HepG2 (cell line): ENCODE measurements around the gene ADGRD1. TPM values are rescaled to one million over a fixed set of nuclear protein-coding genes. Genes with fewer than 3 reads are reported as not detected.

Experiments used
- CCDC6 ChIP-seq: sonication (generic); formaldehyde crosslinking; IDR thresholded peaks from 2 replicates; pipeline ENCODE4 v1.8.1; 2022; ENCODE audit warnings: mild to moderate bottlenecking, missing genetic modification reagents, moderate library complexity
- GLI4 ChIP-seq: sonication (generic); formaldehyde crosslinking; IDR thresholded peaks from 2 replicates; pipeline ENCODE4 v1.5.1; 2020; ENCODE audit warnings: missing genetic modification reagents, mild to moderate bottlenecking, moderate library complexity, borderline replicate concordance
- HNRNPH1 ChIP-seq: fragments of 200-400 bp; formaldehyde crosslinking; optimal IDR thresholded peaks from 2 replicates; pipeline ENCODE3; 2017; ENCODE audit warnings: mild to moderate bottlenecking, low read depth, low read length
- JUND ChIP-seq: sonication (generic); formaldehyde crosslinking; IDR thresholded peaks from 2 replicates; pipeline ENCODE4 v1.8.0; 2022; ENCODE audit warnings: mild to moderate bottlenecking, missing genetic modification reagents
- KDM1A ChIP-seq: IDR thresholded peaks from 2 replicates; pipeline ENCODE4 v1.6.1; 2016; ENCODE audit warnings: missing compliant biosample characterization
- KLF11 ChIP-seq: IDR thresholded peaks from 2 replicates; pipeline ENCODE4 v1.6.1; 2016; ENCODE audit warnings: missing compliant biosample characterization
- KLF13 ChIP-seq: sonication (generic); formaldehyde crosslinking; IDR thresholded peaks from 2 replicates; pipeline ENCODE4 v1.4.0; 2020; ENCODE audit warnings: mild to moderate bottlenecking, missing genetic modification reagents
- MIER2 ChIP-seq: IDR thresholded peaks from 2 replicates; pipeline ENCODE4 v1.6.1; 2016; ENCODE audit warnings: missing biosample characterization, missing genetic modification reagents
- MTERF4 ChIP-seq: sonication (generic); formaldehyde crosslinking; IDR thresholded peaks from 2 replicates; pipeline ENCODE4 v1.8.0; 2023; ENCODE audit warnings: mild to moderate bottlenecking, missing genetic modification reagents
- POGZ ChIP-seq: sonication (generic); formaldehyde crosslinking; IDR thresholded peaks from 2 replicates; pipeline ENCODE4 v1.4.0; 2020; ENCODE audit warnings: mild to moderate bottlenecking, missing genetic modification reagents
- RFX3 ChIP-seq: IDR thresholded peaks from 2 replicates; pipeline ENCODE4 v1.6.1; 2016; ENCODE audit warnings: missing biosample characterization, missing genetic modification reagents
- SIX1 ChIP-seq: sonication (generic); formaldehyde crosslinking; IDR thresholded peaks from 2 replicates; pipeline ENCODE4 v1.4.0; 2020; ENCODE audit warnings: missing genetic modification reagents, borderline replicate concordance
- SMAD1 ChIP-seq: sonication (generic); formaldehyde crosslinking; IDR thresholded peaks from 2 replicates; pipeline ENCODE4 v1.4.0; 2020; ENCODE audit warnings: missing genetic modification reagents, low read depth, mild to moderate bottlenecking, borderline replicate concordance
- SMAD3 ChIP-seq: sonication (generic); formaldehyde crosslinking; IDR thresholded peaks from 2 replicates; pipeline ENCODE4 v1.4.0; 2020; ENCODE audit warnings: missing genetic modification reagents
- SRY ChIP-seq: sonication (generic); formaldehyde crosslinking; IDR thresholded peaks from 2 replicates; pipeline ENCODE4 v1.8.0; 2022; ENCODE audit warnings: mild to moderate bottlenecking, missing genetic modification reagents
- TBL1XR1 ChIP-seq: fragments of 150-350 bp; IDR thresholded peaks from 2 replicates; pipeline ENCODE4 v1.6.1; 2014; ENCODE audit warnings: borderline replicate concordance, low read length; ENCODE audit not compliant: partially characterized antibody
- U2AF2 ChIP-seq: fragments of 200-400 bp; formaldehyde crosslinking; IDR thresholded peaks from 2 replicates; pipeline ENCODE4 v1.6.1; 2017; ENCODE audit warnings: low read depth, mild to moderate bottlenecking, low read length
- ZNF207 ChIP-seq: fragments of 450-650 bp; IDR thresholded peaks from 2 replicates; pipeline ENCODE4 v1.6.1; 2016; ENCODE audit warnings: antibody characterized with exemption, borderline replicate concordance
- ZNF281 ChIP-seq: sonication (generic); formaldehyde crosslinking; IDR thresholded peaks from 2 replicates; pipeline ENCODE4 v1.4.0; 2020; ENCODE audit warnings: missing genetic modification reagents, borderline replicate concordance
- ZNF333 ChIP-seq: sonication (generic); formaldehyde crosslinking; IDR thresholded peaks from 2 replicates; pipeline ENCODE4 v1.4.0; 2020; ENCODE audit warnings: mild to moderate bottlenecking, missing genetic modification reagents, borderline replicate concordance
- ZNF530 ChIP-seq: sonication (generic); formaldehyde crosslinking; IDR thresholded peaks from 2 replicates; pipeline ENCODE4 v1.5.0; 2020; ENCODE audit warnings: low read depth, mild to moderate bottlenecking, missing genetic modification reagents
- ZNF574 ChIP-seq: sonication (generic); formaldehyde crosslinking; IDR thresholded peaks from 2 replicates; pipeline ENCODE4 v1.4.0; 2020; ENCODE audit warnings: missing genetic modification reagents
- ZNF784 ChIP-seq: sonication (generic); formaldehyde crosslinking; IDR thresholded peaks from 2 replicates; pipeline ENCODE4 v1.5.1; 2020; ENCODE audit warnings: missing genetic modification reagents, mild to moderate bottlenecking, borderline replicate concordance
- polyA plus RNA-seq, 8 experiments: library from polyadenylated mRNA; depleted of rRNA in 3 of 8; stranded (reverse) in 7 of 8; unstranded in 1 of 8; fragments of >200 nt; fragmentation: Illumina TruSeq in 4 of 8; extraction: Trizol in 4 of 8; gene quantifications; 2 replicates each; pipeline versions ENCODE4 v1.2.1 to v1.2.3, GENCODE V29; 2011 to 2016; ENCODE audit warnings: low read depth in 4 of 8, missing spikeins in 1 of 8, mixed read lengths in 1 of 8; ENCODE audit not compliant: insufficient read depth in 1 of 8
- total RNA-seq, 5 experiments: library from RNA; depleted of rRNA; stranded (reverse); fragments of >200 nt; fragmentation: Illumina TruSeq; extraction: Trizol; gene quantifications; 2 replicates each; pipeline ENCODE4 v1.2.3, GENCODE V29; 2016; ENCODE audit warnings: low read depth in 1 of 5

Gene ADGRD1
- total and polyA plus RNA-seq, 2 of the 13 experiments (the other 11 are each of a cell fraction or from before 2014, with no cell fraction given) = 0.46 to 12.4 TPM

GRCh38 chr12:131012279-131013069 is 58.8 kb downstream of the ADGRD1 start (continued):
- TF ChIP-seq ZNF281 (CRISPR knock-in tag) (peak; percentile 82), POGZ (CRISPR knock-in tag) (peak; percentile 70; the same call in 1 of the 2 replicates), SMAD3 (CRISPR knock-in tag) (peak; percentile 88; the same call in 1 of the 2 replicates), ZNF333 (CRISPR knock-in tag) (no peak), GLI4 (no peak), SMAD1 (CRISPR knock-in tag) (no peak), ZNF207 (no peak), HNRNPH1 (no peak), SRY (CRISPR knock-in tag) (no peak), ZNF784 (CRISPR knock-in tag) (0 out of 2 replicates have a peak, but pooled peaks have one; percentile 23), KLF11 (CRISPR knock-in tag) (no peak), KDM1A (CRISPR knock-in tag) (0 out of 2 replicates have a peak, but pooled peaks have one; percentile 14), MTERF4 (peak; percentile 79; the same call in 1 of the 2 replicates), ZNF574 (CRISPR knock-in tag) (peak; percentile 88), TBL1XR1 (peak; percentile 84), MIER2 (CRISPR knock-in tag) (peak; percentile 75; the same call in 1 of the 2 replicates), JUND (CRISPR knock-in tag) (peak; percentile 73), KLF13 (no peak), CCDC6 (CRISPR knock-in tag) (peak; percentile 64; the same call in 1 of the 2 replicates), U2AF2 (no peak), ZNF530 (CRISPR knock-in tag) (no peak), SIX1 (CRISPR knock-in tag) (peak; percentile 68; the same call in 1 of the 2 replicates), RFX3 (CRISPR knock-in tag) (no peak)
